ENCODE results near the gene XIRP2.

Gene XIRP2, protein sequence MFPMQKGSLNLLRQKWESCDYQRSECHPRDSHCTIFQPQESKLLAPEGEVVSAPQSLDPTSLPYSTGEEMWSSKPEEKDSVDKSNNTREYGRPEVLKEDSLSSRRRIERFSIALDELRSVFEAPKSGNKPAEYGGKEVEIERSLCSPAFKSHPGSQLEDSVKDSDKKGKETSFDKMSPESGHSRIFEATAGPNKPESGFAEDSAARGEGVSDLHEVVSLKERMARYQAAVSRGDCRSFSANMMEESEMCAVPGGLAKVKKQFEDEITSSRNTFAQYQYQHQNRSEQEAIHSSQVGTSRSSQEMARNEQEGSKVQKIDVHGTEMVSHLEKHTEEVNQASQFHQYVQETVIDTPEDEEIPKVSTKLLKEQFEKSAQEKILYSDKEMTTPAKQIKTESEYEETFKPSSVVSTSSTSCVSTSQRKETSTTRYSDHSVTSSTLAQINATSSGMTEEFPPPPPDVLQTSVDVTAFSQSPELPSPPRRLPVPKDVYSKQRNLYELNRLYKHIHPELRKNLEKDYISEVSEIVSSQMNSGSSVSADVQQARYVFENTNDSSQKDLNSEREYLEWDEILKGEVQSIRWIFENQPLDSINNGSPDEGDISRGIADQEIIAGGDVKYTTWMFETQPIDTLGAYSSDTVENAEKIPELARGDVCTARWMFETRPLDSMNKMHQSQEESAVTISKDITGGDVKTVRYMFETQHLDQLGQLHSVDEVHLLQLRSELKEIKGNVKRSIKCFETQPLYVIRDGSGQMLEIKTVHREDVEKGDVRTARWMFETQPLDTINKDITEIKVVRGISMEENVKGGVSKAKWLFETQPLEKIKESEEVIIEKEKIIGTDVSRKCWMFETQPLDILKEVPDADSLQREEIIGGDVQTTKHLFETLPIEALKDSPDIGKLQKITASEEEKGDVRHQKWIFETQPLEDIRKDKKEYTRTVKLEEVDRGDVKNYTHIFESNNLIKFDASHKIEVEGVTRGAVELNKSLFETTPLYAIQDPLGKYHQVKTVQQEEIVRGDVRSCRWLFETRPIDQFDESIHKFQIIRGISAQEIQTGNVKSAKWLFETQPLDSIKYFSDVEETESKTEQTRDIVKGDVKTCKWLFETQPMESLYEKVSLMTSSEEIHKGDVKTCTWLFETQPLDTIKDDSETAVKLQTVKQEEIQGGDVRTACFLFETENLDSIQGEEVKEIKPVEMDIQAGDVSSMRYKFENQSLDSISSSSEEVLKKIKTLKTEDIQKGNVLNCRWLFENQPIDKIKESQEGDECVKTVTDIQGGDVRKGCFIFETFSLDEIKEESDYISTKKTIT (N-terminal part only)

DNA sequence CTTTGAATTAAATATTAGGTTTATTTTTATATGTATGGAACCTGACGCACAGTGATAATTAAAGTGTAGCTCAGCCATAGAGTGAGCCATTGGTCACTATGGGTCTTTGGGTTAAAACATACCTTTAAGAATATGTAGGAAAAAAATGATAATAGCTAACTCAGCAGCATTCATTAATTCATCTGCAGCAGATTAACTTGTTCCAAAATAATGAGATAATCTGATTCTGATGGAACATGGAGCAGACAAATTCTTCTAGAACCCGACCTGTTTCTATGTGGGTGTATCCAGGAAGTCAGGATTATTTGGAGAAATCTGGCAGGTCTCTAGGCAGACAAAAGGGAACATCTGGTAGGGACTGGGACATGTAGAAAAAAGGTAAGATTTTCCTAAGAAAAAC lies at the start of gene XIRP2:
TSS of gene XIRP2 (plus strand) at position 301 of the 400 bp plus-strand sequence. CDS start 15,003 bp downstream, outside the sequence.
- no peak within 1 kb of the TSS for H3K27ac ChIP-seq
- no peak for DNase-seq (ENCODE audit: low read depth, low spot score)
- TF ChIP-seq POLR2AphosphoS5 (IDR thresholded peaks at IDR 0.05; ENCODE audit: borderline replicate concordance, low read depth, low read length) (no peak), FOXP2 (optimal IDR thresholded peaks at IDR 0.05; ENCODE audit: control extremely low read depth, extremely low read length, insufficient read depth) (no peak), EZH2 (IDR thresholded peaks at IDR 0.05) (no peak)
- H3K4me3 ChIP-seq = no peak within 1 kb of the TSS
- H3K9ac ChIP-seq (ENCODE audit: insufficient read length) = no peak within 1 kb of the TSS
- no peaks in the 10 kb centered on the region for H3K36me3 ChIP-seq (ENCODE audit: insufficient read depth, low read length)
- no peaks in the 10 kb centered on the region for H3K9me3 ChIP-seq (ENCODE audit: low read depth, low read length)

DNA sequence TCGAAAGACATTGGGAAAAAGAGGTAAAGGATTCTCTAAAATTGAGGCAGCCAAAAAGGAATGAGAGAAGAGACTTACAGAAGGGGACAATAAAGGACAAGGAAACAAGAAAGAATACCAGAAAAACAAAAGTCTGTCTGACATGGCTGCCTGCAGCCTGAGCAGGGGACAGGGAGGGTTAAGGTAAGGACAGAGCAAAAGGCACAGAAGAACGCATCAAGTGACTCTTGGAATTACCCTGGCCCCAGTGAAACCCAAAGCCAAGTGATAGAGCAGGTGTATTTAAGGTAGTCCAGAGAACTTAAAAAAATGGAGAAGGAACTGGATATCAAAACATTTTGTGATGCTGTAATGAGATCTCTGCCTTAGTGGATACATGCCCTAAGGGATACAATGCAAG lies 47.1 kb upstream of the XIRP2 start:
- TF ChIP-seq POLR2AphosphoS5 (IDR thresholded peaks at IDR 0.05; ENCODE audit: borderline replicate concordance, low read depth, low read length) = no peak
- no peak for TF ChIP-seq EZH2 (IDR thresholded peaks at IDR 0.05)
- TF ChIP-seq FOXP2 (optimal IDR thresholded peaks at IDR 0.05; ENCODE audit: control extremely low read depth, extremely low read length, insufficient read depth) = no peak
- no peaks in the 10 kb centered on the region for H3K36me3 ChIP-seq (ENCODE audit: insufficient read depth, low read length)
- no peak overlapping the region for H3K27ac ChIP-seq
- no peak overlapping the region for H3K9ac ChIP-seq (ENCODE audit: insufficient read length)
- H3K9me3 ChIP-seq (ENCODE audit: low read depth, low read length) = no peaks in the 10 kb centered on the region
- no peak overlapping the region for H3K4me3 ChIP-seq
- DNase-seq (ENCODE audit: low read depth, low spot score) = no peak

DNA sequence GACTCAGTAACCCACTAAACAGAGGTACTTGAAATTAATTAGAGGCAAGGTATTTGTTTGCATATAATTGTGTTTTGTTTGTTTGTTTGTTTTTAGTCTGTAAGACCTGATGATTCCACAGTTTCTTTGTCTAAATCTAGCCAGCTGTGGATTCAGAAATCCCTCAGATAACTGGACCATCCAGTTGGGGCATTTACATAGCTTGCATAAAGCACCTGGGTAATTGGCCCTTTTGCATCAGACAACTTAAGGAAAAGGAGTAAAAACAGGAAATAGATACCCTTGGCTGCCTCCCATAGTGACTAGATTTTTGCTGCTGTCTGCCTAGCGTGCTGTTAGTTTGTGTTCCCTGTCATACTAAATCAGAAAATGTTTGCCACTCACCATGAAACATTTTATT lies 46.6 kb upstream of the XIRP2 start:
- TF ChIP-seq FOXP2 (optimal IDR thresholded peaks at IDR 0.05; ENCODE audit: control extremely low read depth, extremely low read length, insufficient read depth) (no peak), POLR2AphosphoS5 (IDR thresholded peaks at IDR 0.05; ENCODE audit: borderline replicate concordance, low read depth, low read length) (no peak), EZH2 (IDR thresholded peaks at IDR 0.05) (no peak)
- no peak for DNase-seq (ENCODE audit: low read depth, low spot score)
- Histone ChIP-seq H3K27ac (no peak overlapping the region), H3K4me3 (no peak overlapping the region), H3K9me3 (ENCODE audit: low read depth, low read length) (no peaks in the 10 kb centered on the region), H3K9ac (ENCODE audit: insufficient read length) (no peak overlapping the region), H3K36me3 (ENCODE audit: insufficient read depth, low read length) (no peaks in the 10 kb centered on the region)

GRCh38 chr2:166844111-166844510 lies 44.2 kb upstream of the XIRP2 start:
- Histone ChIP-seq H3K36me3 (ENCODE audit: insufficient read depth, low read length) (no peaks in the 10 kb centered on the region), H3K9me3 (ENCODE audit: low read depth, low read length) (no peaks in the 10 kb centered on the region), H3K27ac (no peak overlapping the region), H3K9ac (ENCODE audit: insufficient read length) (no peak overlapping the region), H3K4me3 (no peak overlapping the region)
- no peak for DNase-seq (ENCODE audit: low read depth, low spot score)
- TF ChIP-seq EZH2 (IDR thresholded peaks at IDR 0.05) = no peak
- no peak for TF ChIP-seq POLR2AphosphoS5 (IDR thresholded peaks at IDR 0.05; ENCODE audit: borderline replicate concordance, low read depth, low read length)

GRCh38 chr2:166862468-166863132 lies 25.7 kb upstream of the XIRP2 start:
- no peak overlapping the region for H3K9ac ChIP-seq (ENCODE audit: insufficient read length)
- H3K27ac ChIP-seq = peak overlapping the region; percentile 30; the same call in 1 of the 2 replicates
- TF ChIP-seq FOXP2 (optimal IDR thresholded peaks at IDR 0.05; ENCODE audit: control extremely low read depth, extremely low read length, insufficient read depth) (no peak), POLR2AphosphoS5 (IDR thresholded peaks at IDR 0.05; ENCODE audit: borderline replicate concordance, low read depth, low read length) (no peak), EZH2 (IDR thresholded peaks at IDR 0.05) (no peak)
- H3K9me3 ChIP-seq (ENCODE audit: low read depth, low read length) = no peaks in the 10 kb centered on the region
- no peaks in the 10 kb centered on the region for H3K36me3 ChIP-seq (ENCODE audit: insufficient read depth, low read length)
- 0 out of 2 replicates have a peak overlapping the region, but pooled peaks have one; percentile 15 for H3K4me3 ChIP-seq
- no peak for DNase-seq (ENCODE audit: low read depth, low spot score)

- H3K9ac ChIP-seq (ENCODE audit: insufficient read length) = no peak overlapping the region
- H3K36me3 ChIP-seq (ENCODE audit: insufficient read depth, low read length) = no peaks in the 10 kb centered on the region
- TF ChIP-seq EZH2 (IDR thresholded peaks at IDR 0.05) (no peak), POLR2AphosphoS5 (IDR thresholded peaks at IDR 0.05; ENCODE audit: borderline replicate concordance, low read depth, low read length) (no peak), FOXP2 (optimal IDR thresholded peaks at IDR 0.05; ENCODE audit: control extremely low read depth, extremely low read length, insufficient read depth) (no peak)
- H3K4me3 ChIP-seq = no peak overlapping the region
- no peak overlapping the region for H3K27ac ChIP-seq
- DNase-seq (ENCODE audit: low read depth, low spot score) = no peak
- no peaks in the 10 kb centered on the region for H3K9me3 ChIP-seq (ENCODE audit: low read depth, low read length)
Observed at GRCh38 chr2:166867874-166868514, 20.3 kb upstream of the XIRP2 start.

DNA sequence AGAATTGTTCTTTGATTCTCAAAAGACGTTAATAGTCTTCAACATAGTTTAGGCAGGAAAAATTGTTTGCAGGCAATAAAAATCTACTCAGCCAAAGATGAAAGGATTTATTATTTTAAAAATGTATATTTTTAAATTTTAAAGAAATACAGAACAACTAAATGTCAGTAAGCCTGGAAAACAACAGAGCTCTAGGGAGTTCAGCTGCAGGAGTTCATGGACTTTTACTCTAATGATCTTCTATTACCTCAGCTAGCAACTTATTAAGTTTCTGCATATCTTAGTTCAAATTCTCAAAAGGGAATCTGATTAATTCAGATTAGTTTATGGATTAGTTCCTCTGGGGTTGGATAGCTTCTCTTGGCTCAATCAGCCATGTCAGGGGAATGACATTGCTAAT lies 17.9 kb upstream of the XIRP2 start:
- H3K27ac ChIP-seq = no peak overlapping the region
- no peaks in the 10 kb centered on the region for H3K9me3 ChIP-seq (ENCODE audit: low read depth, low read length)
- H3K9ac ChIP-seq (ENCODE audit: insufficient read length) = no peak overlapping the region
- no peak for DNase-seq (ENCODE audit: low read depth, low spot score)
- H3K36me3 ChIP-seq (ENCODE audit: insufficient read depth, low read length) = no peaks in the 10 kb centered on the region
- TF ChIP-seq EZH2 (IDR thresholded peaks at IDR 0.05) = no peak
- TF ChIP-seq POLR2AphosphoS5 (IDR thresholded peaks at IDR 0.05; ENCODE audit: borderline replicate concordance, low read depth, low read length) = no peak
- TF ChIP-seq FOXP2 (optimal IDR thresholded peaks at IDR 0.05; ENCODE audit: control extremely low read depth, extremely low read length, insufficient read depth) = no peak
- H3K4me3 ChIP-seq = no peak overlapping the region

Data from SK-N-MC (cell line).